ENCODE data around the gene SLC38A8.

The SLC38A8 gene

DNA sequence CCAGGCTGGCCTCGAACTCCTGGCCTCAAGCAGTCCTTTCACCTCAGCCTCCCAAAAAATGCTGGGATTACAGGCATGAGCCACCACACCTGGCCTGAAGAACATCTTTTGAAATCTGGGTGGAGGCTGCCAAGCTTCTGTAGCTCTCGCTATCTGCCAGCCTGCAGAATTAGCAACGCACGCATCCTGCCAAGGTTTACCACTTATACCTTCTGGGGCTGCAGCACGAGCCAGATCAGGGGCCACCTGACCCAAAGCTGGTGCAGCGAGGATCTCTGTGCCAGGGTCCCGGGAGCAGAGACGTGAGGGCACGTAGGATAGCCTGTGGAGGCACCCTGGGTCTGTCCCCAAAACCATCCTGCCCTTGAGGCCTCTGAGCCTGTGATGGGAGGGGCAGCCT, 22.2 kb downstream of the SLC38A8 start:
- Histone ChIP-seq H3K27me3 (ENCODE audit: control insufficient read depth, low read length) (no peaks in the 10 kb centered on the region), H3K4me1 (ENCODE audit: control insufficient read depth, low read length) (no peaks in the 10 kb centered on the region), H3K9me2 (replicated peaks; ENCODE audit: control insufficient read depth, low read length) (no peaks in the 10 kb centered on the region), H3K79me2 (ENCODE audit: control insufficient read depth, low read length) (no peaks in the 10 kb centered on the region), H3F3A (ENCODE audit: control insufficient read depth, insufficient read depth) (no peaks in the 10 kb centered on the region), H3K27ac (ENCODE audit: low read depth, low read length) (no peak overlapping the region), H3K4me2 (ENCODE audit: low read length) (no peak overlapping the region), H3K9me3 (ENCODE audit: control insufficient read depth, insufficient read depth, low read length) (peaks cover 39% of the 10 kb centered on the region; the same call in 1 of the 2 replicates), H4K20me1 (ENCODE audit: control insufficient read depth, insufficient read depth, low read depth, low read length) (no peaks in the 10 kb centered on the region), H3K4me3 (ENCODE audit: low read length) (no peak overlapping the region), H3K36me3 (ENCODE audit: control insufficient read depth, low read length) (no peaks in the 10 kb centered on the region)
- TF ChIP-seq EZH2phosphoT487 (IDR thresholded peaks at IDR 0.05; ENCODE audit: borderline replicate concordance, low read length): no peak
- TF ChIP-seq, protein P1, sequence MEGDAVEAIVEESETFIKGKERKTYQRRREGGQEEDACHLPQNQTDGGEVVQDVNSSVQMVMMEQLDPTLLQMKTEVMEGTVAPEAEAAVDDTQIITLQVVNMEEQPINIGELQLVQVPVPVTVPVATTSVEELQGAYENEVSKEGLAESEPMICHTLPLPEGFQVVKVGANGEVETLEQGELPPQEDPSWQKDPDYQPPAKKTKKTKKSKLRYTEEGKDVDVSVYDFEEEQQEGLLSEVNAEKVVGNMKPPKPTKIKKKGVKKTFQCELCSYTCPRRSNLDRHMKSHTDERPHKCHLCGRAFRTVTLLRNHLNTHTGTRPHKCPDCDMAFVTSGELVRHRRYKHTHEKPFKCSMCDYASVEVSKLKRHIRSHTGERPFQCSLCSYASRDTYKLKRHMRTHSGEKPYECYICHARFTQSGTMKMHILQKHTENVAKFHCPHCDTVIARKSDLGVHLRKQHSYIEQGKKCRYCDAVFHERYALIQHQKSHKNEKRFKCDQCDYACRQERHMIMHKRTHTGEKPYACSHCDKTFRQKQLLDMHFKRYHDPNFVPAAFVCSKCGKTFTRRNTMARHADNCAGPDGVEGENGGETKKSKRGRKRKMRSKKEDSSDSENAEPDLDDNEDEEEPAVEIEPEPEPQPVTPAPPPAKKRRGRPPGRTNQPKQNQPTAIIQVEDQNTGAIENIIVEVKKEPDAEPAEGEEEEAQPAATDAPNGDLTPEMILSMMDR (IDR thresholded peaks at IDR 0.05; ENCODE audit: low read depth, low read length, poor library complexity, severe bottlenecking): no peak

DNA sequence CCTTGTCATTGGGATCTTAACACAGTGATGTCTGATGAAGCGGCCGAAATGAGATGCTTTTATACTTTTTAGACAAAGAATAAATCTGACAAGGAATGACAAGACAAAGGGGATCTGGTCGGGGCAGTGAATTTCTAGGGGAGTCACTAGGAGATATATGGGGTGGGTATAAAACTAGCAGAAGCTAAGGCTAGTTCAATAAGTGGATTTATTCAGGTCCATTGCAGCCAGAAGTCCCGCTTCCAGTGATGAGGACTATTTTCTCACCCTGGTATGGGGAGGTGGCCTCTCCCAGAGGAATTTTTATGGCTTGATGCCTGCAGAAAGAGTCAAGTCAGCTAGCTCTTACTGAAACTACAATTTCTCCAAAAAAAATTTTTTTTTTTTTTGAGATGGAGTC, 23.9 kb downstream of the SLC38A8 start:
- Histone ChIP-seq H3K27ac (ENCODE audit: low read depth, low read length) (no peak overlapping the region), H3K9me3 (ENCODE audit: control insufficient read depth, insufficient read depth, low read length) (peaks cover 39% of the 10 kb centered on the region; the same call in 1 of the 2 replicates), H3K9me2 (replicated peaks; ENCODE audit: control insufficient read depth, low read length) (no peaks in the 10 kb centered on the region), H3K4me1 (ENCODE audit: control insufficient read depth, low read length) (peaks cover 7% of the 10 kb centered on the region), H3K36me3 (ENCODE audit: control insufficient read depth, low read length) (no peaks in the 10 kb centered on the region), H3F3A (ENCODE audit: control insufficient read depth, insufficient read depth) (no peaks in the 10 kb centered on the region), H3K4me3 (ENCODE audit: low read length) (no peak overlapping the region), H3K79me2 (ENCODE audit: control insufficient read depth, low read length) (no peaks in the 10 kb centered on the region), H3K27me3 (ENCODE audit: control insufficient read depth, low read length) (no peaks in the 10 kb centered on the region), H4K20me1 (ENCODE audit: control insufficient read depth, insufficient read depth, low read depth, low read length) (no peaks in the 10 kb centered on the region), H3K4me2 (ENCODE audit: low read length) (no peak overlapping the region)
- TF ChIP-seq, protein P1 (IDR thresholded peaks at IDR 0.05; ENCODE audit: low read depth, low read length, poor library complexity, severe bottlenecking): no peak
- no peak for TF ChIP-seq EZH2phosphoT487 (IDR thresholded peaks at IDR 0.05; ENCODE audit: borderline replicate concordance, low read length)

DNA sequence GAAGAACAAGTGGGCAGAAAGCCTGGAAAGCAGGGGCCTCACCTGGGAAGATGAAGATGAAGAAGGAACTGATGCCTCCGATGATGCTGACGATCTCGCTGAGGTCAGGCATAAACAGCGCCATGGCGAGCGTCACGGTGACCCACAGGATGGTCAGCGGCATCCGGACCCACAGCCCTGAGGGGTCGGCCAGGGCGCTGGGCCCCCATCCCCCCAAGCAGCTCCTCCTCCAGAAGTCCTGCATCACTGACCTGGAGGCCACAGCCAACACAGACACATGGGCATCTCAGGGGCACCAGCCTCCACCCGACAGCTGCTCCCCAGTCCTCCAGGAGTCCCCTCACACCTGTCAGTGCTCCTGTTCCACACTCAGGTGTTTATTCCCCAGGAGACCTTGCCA, 26.1 kb downstream of the SLC38A8 start:
- Histone ChIP-seq H4K20me1 (ENCODE audit: control insufficient read depth, insufficient read depth, low read depth, low read length) (no peaks in the 10 kb centered on the region), H3K4me2 (ENCODE audit: low read length) (no peak overlapping the region), H3K4me1 (ENCODE audit: control insufficient read depth, low read length) (peaks cover 7% of the 10 kb centered on the region), H3K27ac (ENCODE audit: low read depth, low read length) (no peak overlapping the region), H3F3A (ENCODE audit: control insufficient read depth, insufficient read depth) (no peaks in the 10 kb centered on the region), H3K4me3 (ENCODE audit: low read length) (no peak overlapping the region), H3K9me2 (replicated peaks; ENCODE audit: control insufficient read depth, low read length) (no peaks in the 10 kb centered on the region), H3K79me2 (ENCODE audit: control insufficient read depth, low read length) (no peaks in the 10 kb centered on the region), H3K9me3 (ENCODE audit: control insufficient read depth, insufficient read depth, low read length) (peaks cover 39% of the 10 kb centered on the region; the same call in 1 of the 2 replicates), H3K36me3 (ENCODE audit: control insufficient read depth, low read length) (no peaks in the 10 kb centered on the region), H3K27me3 (ENCODE audit: control insufficient read depth, low read length) (no peaks in the 10 kb centered on the region)
- TF ChIP-seq EZH2phosphoT487 (IDR thresholded peaks at IDR 0.05; ENCODE audit: borderline replicate concordance, low read length): no peak
- TF ChIP-seq, protein P1 (IDR thresholded peaks at IDR 0.05; ENCODE audit: low read depth, low read length, poor library complexity, severe bottlenecking): no peak

Measured in DOHH2 (cell line).